ENCODE measurements around the gene IKZF3.
"Not testable (repeated sequence)": the region's sequence is repeated elsewhere in the genome, so short reads cannot be mapped to it uniquely, and the experiment has no call there.

The IKZF3 gene

DNA sequence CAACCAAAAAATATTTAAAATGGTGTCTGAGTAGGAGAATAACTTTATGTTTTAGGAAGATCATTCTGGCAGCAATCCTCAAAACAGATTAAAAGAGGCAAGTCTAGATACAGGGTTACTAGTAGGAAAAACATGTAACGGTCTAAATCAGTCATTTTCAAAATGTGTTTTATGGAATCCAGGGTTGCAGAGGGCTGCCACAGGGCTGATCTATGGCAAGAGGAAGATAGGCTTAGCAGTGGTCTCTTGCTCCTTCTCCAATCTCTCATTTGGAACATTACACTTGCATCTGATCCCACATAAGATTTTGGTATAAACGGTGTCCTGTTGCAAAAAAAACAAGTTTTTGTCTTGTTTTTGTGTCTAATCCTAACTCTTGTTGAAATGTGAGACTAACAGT, 9.2 kb downstream of the IKZF3 start:
- H3K4me3 ChIP-seq (ENCODE audit: low read length) = no peak overlapping the region
- no peak for DNase-seq (ENCODE audit: low read depth)
- TF ChIP-seq, protein P1, sequence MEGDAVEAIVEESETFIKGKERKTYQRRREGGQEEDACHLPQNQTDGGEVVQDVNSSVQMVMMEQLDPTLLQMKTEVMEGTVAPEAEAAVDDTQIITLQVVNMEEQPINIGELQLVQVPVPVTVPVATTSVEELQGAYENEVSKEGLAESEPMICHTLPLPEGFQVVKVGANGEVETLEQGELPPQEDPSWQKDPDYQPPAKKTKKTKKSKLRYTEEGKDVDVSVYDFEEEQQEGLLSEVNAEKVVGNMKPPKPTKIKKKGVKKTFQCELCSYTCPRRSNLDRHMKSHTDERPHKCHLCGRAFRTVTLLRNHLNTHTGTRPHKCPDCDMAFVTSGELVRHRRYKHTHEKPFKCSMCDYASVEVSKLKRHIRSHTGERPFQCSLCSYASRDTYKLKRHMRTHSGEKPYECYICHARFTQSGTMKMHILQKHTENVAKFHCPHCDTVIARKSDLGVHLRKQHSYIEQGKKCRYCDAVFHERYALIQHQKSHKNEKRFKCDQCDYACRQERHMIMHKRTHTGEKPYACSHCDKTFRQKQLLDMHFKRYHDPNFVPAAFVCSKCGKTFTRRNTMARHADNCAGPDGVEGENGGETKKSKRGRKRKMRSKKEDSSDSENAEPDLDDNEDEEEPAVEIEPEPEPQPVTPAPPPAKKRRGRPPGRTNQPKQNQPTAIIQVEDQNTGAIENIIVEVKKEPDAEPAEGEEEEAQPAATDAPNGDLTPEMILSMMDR (conservative IDR thresholded peaks at IDR 0.05; ENCODE audit: low read depth, low read length) = no peak

DNA sequence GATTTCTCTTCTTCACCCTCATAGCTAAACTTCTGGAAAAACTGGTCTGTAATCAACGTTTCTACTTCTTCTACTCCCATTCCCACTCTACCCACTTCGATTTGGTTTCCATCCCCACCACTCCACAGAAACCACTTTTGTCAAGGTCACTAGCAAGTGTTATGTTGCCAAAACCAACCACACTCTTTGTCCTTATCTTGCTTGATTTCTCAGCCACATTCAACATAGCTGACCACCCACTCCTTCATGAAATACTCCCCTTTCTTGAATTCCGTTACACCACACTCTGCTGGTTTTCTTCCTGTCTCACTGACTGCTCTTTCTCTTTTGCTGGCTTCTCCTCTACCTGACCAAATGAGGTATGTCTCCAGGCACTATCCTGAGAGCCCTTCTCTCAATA, 11.9 kb downstream of the IKZF3 start:
- no peak for DNase-seq (ENCODE audit: low read depth)
- no peak overlapping the region for H3K4me3 ChIP-seq (ENCODE audit: low read length)

DNA sequence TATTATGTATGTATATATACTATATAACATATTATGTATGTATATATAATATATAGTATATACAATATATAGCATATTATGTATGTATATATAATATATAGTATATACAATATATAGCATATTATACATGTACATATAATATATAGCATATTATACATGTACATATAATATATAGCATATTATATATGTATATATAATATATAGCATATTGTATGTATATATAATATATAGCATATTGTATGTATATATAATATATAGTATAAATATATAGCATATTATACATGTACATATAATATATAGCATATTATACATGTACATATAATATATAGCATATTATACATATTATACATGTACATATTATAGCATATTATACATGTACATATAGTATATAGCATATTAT, 13.9 kb downstream of the IKZF3 start:
- not testable (repeated sequence) for DNase-seq (ENCODE audit: low read depth); H3K4me3 ChIP-seq (ENCODE audit: low read length)

More for the DNA sequence above, 11.9 kb downstream of the IKZF3 start:
- TF ChIP-seq, protein P1 (conservative IDR thresholded peaks at IDR 0.05; ENCODE audit: low read depth, low read length) = no peak

DNA sequence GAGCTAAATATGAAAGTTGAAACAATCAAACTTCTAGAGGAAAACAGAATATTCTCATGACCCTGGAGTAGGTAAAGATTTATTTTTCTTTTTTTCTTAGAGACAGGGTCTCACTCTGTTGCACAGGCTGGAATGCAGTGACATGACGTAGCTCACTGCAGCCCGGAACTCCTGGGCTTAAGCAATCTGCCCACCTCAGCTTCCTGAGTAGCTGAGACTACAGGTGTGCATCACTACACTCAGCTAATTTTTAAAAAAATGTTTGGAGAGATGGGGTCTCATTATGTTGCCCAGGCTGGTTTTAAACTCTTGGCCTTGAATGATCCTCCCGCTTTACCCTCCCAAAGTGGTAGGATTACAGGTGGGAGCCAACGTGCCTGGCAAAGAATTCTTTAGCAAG, 15.5 kb downstream of the IKZF3 start:
- DNase-seq (ENCODE audit: low read depth) = no peak
- no peak overlapping the region for H3K4me3 ChIP-seq (ENCODE audit: low read length)
- TF ChIP-seq, protein P1 (conservative IDR thresholded peaks at IDR 0.05; ENCODE audit: low read depth, low read length) = no peak

DNA sequence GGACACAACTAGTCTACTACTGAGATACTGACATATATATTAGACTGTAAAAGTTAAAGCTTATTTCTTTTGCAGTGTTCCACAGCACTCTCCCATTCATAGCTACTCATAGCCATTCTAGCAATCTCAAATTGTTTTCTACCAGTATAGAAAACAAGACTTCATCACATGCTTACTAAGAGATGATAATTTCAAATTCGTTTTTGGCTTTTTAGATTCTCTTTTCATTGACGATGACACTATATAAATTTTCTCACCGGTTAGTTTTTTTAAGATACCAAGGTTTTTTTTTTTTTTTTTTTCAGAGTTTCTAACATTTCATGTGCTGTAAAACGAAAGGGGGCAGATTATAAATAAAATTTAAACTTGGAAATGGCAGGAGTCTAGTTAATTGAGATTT, 17.9 kb downstream of the IKZF3 start:
- no peak for DNase-seq (ENCODE audit: low read depth)
- no peak overlapping the region for H3K4me3 ChIP-seq (ENCODE audit: low read length)
- TF ChIP-seq, protein P1 (conservative IDR thresholded peaks at IDR 0.05; ENCODE audit: low read depth, low read length) = no peak

DNA sequence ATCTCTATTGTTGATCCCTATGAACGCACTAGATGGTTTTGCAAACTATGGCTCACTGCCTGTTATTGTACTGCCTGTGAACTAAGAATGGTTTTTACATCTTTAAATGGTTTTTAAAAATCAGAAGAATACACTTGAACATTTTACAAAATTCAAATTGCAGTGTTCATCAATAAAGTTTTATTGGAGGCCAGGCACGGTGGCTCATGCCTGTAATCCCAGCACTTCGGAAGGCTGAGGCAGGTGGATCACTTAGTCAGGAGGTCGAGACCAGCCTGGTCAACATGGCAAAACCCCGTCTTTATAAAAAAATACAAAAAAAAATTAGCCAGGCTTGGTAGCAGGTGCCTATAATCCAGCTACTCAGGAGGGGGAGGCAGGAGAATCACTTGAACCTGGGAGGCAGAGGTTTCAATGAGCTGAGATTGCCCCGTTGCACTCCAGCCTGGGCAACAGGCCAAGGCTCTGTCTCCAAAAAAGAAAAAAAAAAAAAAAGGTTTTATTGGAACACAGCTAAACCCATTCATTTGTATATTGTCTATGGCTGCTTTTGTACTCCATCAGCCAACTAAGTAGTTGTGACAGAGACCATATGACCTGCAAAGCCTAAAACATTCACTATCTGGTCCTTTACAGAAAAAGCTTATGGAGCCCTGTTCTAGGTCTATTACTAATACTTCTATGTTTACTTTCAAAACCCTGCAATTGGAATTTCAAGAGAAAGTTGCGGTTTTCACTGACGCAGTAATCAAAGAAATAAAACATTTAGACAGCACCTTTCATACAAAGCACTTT, 18.9 kb downstream of the IKZF3 start:
- no peak overlapping the region for H3K4me3 ChIP-seq (ENCODE audit: low read length)
- DNase-seq (ENCODE audit: low read depth) = no peak
- TF ChIP-seq, protein P1 (conservative IDR thresholded peaks at IDR 0.05; ENCODE audit: low read depth, low read length) = no peak

DNA sequence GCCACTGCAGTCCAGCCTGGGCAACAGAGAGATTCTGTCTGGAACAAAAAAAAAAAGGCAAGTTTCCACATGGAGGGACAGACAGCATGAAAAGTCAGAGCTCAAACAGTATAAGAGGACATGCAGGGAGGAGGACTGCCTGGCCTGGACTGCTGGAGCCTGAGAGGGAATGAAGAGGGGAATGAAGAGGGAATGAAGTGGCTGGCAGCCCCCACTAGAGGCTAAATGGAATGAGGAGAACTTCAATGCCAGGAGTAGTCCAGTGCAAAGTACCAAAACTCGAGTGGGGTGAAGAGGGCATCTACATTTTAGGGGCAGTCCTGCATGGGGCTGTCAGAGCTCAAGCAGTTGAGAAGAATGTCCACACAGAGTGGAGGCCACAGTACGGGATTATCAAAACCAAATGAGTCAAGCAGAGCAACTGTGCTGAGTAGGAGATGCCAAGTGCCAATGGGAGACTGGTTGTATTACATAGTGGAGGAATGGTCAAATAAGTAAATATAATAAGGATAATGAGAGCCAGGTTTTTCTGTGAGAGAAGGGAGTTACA, 22.9 kb downstream of the IKZF3 start:
- TF ChIP-seq, protein P1 (conservative IDR thresholded peaks at IDR 0.05; ENCODE audit: low read depth, low read length) = no peak
- H3K4me3 ChIP-seq (ENCODE audit: low read length) = no peak overlapping the region
- no peak for DNase-seq (ENCODE audit: low read depth)

Data from retinal pigment epithelial cell (primary cell).